GM21619 (cell line): Measurements from ENCODE around the gene UNC13C.
"Not testable (repeated sequence)": the region's sequence is repeated elsewhere in the genome, so short reads cannot be mapped to it uniquely, and the experiment has no call there.

ENCODE experiments used
- ATAC-seq: cut with Tn5 transposase; IDR thresholded peaks from one replicate; pipeline ENCODE4 v1.9.1; 2021; ENCODE audit not compliant: unreplicated experiment

The UNC13C gene

DNA sequence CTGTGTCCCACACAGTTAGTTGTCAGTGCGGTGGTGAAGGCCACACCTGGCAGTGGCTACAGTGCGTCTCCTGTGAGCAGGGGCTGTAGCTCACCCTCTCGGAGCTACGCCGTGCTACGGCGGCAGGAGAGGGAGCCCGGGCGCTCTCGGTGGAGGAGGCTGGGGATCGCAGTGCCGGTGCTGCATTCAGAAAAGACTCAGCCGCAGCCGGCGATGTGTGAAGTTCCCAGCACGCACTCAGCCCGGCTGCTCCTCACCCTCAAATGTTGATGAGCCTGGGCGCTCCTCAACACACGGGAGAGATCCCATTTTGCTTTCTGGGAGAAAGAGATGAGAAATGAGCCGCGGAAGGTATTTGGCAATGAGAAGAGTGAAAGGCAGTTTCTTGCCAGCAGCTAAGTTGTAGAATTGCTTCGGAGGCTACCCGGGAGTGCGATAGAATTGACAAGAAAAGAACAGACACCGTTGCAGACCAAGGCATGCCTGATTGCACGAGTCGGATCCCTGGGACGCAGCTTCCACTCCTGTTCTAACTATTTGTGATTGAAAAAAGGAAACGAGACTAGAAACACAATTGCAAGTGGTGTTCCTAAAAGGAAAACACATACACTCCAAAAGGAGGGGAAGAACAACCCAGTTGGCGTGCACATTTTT lies at the start of gene UNC13C:
TSS of gene UNC13C (plus strand) at position 189 of the 654 bp plus-strand sequence. CDS start 34,463 bp downstream, outside the sequence.
- ATAC-seq = no peak

DNA sequence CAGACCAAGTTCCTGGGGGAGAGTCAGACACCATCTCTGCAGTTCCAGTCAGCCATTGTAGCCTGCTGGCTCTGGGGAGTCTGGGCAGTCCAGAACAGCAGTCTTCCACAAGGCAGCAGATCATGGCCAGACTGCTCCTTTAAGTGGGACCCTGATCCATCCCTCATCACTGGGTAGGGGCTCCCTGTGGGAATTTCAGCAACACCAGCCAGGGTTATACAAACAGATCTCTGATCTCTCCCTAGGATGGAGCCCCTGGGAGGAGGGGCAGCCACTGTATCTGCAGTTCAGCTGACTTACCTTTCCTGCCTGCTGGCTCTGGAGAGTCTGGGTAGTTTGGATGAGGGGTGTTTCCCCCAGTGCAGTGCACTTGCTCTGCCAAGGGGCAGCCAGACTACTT lies 42.1 kb upstream of the UNC13C start:
- no peak for ATAC-seq

- ATAC-seq = not testable (repeated sequence)
Observed at GRCh38 chr15:53937632-53938031, 40.6 kb upstream of the UNC13C start.

- ATAC-seq = no peak
Observed at GRCh38 chr15:53950572-53950971, 27.7 kb upstream of the UNC13C start.

DNA sequence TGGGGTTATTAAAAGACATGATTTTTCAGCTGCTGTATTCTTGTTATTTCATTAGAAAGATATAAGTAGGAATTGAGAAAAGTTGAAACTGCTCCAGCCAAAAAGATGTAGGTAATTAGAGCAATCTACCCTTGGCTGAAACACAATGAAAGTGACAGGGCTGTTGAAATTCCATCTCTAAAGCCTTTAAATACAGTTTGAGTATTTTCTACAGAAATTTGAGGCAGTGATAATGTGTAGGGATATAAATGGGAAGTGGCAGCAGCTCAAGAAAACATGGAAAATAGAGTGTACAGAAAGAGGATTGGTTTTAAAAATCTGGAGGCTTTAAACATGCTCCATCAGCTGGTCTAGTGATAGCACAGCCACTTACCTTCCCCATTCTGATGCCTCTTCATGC lies 22.8 kb upstream of the UNC13C start:
- no peak for ATAC-seq

DNA sequence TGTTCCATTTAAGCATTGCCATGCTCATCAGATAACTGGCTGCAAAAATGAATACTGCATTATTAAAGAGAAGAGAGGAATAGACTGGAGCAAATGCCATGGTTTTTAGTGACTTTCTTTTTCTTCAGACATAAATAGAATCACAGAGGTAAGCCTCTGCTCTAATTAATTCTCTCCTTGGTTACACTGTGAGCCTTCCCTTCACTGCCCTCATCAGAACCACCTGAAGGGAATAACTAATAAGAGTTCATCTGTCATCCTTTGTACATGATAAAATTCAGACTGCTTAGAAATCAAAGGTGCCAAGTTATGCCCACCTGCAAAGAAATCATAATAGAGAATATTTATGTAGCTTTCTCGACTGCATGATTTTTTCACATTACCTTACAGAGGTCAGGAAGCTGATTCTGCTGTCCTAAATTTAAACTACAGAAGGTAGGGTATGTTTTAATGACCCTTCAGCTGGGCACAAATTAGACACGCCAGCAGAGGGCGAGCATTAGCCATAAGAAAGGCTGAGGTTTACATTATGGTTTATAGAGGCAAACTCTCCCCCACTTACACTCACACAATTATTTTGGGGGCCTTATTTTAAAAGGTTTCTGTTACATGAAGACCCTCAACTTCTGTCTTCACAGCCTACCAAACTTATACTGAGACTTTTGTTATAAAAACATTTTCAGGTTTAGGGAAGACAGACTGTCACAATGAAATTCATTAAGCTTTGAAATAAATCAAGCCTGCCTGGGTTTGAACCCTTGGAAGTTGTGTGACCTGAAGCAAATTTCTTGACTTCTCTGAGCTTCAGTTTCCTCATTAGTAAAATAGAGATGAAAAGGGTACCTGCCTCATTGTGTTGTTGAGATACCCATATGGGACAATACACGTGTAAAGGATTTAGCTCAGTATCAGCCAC lies 15.3 kb upstream of the UNC13C start:
- ATAC-seq = no peak

DNA sequence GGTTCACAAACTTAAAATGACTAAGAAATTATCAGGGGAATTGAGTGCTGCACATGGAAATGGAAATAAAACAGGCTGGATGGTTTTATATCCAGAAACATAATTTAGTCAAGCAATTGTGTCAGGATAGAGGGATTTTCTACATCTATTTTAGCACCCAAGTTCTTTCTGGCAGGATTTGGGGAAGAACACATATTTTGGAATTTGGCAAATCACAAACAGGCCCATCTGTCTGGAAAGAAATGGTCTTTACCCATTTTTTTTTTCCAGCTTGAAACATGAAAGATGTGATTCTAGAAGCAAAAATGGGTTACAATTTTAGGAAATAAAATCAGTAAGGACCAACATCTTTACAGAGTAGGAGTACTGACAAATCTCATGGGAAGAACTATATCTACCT lies 14.4 kb upstream of the UNC13C start:
- no peak for ATAC-seq

GRCh38 chr15:53974121-53974520 lies 4.1 kb upstream of the UNC13C start:
- ATAC-seq = no peak

GRCh38 chr15:53974813-53975212 lies 3.4 kb upstream of the UNC13C start:
- ATAC-seq = no peak

DNA sequence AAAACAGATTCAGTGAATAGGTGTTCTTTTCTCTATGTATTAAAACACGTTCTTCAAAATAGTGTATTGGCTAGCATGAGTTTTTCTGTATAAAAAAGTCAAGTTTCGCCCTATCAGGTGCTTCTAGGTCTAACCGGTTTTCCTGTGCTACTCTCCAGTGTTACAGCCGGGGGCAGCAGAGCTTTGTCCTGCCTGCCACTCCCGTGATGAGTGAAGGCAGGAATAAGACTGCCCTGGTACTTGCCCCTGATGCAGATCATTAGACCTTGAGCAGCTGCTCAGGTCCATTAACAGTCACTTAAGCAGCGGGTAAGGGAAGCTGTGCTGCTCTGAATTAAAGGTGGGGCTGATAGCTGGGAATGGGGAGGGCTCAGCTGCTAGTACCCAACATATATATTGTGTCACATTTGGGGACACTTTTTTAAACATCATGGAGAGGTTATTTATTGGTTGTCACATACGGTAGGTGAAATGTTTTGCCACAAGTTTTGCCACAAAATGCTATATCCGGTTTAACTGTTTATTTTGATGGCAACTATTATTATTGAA lies 1.3 kb upstream of the UNC13C start:
- ATAC-seq = no peak

- ATAC-seq = no peak
Observed at GRCh38 chr15:53979051-53979788, 979 bp downstream of the UNC13C start.

DNA sequence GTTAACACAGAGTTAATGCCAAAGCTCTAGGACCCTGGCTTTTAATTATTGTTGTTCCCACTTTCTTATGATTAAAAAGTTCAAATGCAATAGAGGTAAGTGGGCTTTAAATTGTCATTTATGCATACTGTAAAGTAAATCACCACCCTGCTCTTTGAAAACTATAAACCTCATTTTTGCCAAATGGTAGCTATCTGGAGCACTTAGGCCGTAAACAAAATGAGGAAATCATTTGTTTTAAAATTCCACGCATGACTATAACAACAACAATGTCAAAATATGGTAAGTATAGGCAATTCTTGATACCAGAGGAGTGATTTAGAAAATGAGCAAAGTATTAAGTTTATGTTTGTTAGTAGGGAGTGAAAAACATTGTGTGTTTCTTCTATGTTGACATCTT lies 1.8 kb downstream of the UNC13C start:
- ATAC-seq = no peak

GRCh38 chr15:53982071-53982680 lies 3.9 kb downstream of the UNC13C start:
- ATAC-seq = no peak

- no peak for ATAC-seq
Observed at GRCh38 chr15:53982876-53983275, 4.6 kb downstream of the UNC13C start.

GRCh38 chr15:53984221-53984620 lies 6.0 kb downstream of the UNC13C start:
- ATAC-seq = no peak

- ATAC-seq = no peak
Observed at GRCh38 chr15:53985562-53985961, 7.3 kb downstream of the UNC13C start.

DNA sequence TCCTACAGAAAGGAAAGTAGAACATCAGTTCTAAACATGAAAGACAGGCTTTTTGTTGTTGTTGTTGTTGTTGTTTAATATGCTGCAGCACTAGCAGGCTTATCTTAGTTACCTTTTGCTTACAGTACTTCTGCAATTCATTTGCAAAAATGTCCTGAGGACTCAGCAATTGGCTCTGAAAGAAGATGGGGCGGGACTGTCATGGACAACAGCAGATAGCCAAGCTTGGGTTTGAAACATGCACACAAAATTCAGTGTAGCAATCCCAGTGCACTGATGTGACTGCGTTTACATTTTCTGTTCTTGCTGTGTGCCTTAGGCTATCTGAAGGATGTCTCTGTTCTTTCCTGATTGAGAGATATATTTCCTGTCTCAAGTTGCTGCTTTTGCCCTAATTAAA lies 9.2 kb downstream of the UNC13C start:
- ATAC-seq = no peak

- no peak for ATAC-seq
Observed at GRCh38 chr15:54007256-54007655, 29.0 kb downstream of the UNC13C start.

GRCh38 chr15:54011656-54012055 lies 33.4 kb downstream of the UNC13C start:
- no peak for ATAC-seq

DNA sequence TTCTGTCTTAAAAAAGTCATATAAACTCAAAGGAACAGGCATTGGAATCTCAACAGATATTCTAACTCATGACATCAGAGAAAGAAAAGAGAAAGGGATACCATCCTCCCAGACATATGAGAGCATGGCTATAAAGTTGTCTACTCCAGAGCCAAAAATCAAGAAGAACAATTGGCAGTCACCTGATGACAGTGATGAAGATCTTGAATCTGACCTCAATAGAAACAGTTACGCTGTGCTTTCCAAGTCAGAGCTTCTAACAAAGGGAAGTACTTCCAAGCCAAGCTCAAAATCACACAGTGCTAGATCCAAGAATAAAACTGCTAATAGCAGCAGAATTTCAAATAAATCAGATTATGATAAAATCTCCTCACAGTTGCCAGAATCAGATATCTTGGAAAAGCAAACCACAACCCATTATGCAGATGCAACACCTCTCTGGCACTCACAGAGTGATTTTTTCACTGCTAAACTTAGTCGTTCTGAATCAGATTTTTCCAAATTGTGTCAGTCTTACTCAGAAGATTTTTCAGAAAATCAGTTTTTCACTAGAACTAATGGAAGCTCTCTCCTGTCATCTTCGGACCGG lies 35.9 kb downstream of the UNC13C start:
- no peak for ATAC-seq

DNA sequence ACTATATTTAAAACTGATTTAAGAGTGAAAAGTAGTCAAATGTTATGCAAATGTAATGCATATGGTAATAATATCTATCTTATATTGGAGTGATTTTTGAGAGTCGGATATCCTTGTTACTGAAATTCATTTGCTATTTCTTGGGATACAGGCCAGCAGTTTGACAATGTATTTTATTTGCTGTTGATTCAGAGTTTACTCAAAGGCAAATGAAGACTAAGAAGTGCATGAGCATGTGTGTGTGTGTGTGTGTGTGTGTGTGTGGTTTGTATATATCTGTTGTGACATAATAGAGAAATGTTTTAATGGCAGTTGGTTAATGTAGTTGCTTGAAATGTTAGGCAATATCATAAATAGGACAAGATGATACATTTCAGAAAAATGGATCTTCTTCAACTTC lies 39.0 kb downstream of the UNC13C start:
- ATAC-seq = no peak
